Mucosa of stomach (tissue), 1 donor: ENCODE results near the gene C1QB.

Experiments used
- H3K27me3 ChIP-seq: one replicate; pipeline ENCODE4 v1.7.0; 2013; ENCODE audit warnings: mild to moderate bottlenecking, low read length; ENCODE audit not compliant: control insufficient read depth, insufficient read depth
- H3K36me3 ChIP-seq: one replicate; pipeline ENCODE4 v1.7.0; 2013; ENCODE audit warnings: low read length; ENCODE audit not compliant: control insufficient read depth, insufficient read depth
- H3K4me1 ChIP-seq: one replicate; pipeline ENCODE4 v1.7.0; 2013; ENCODE audit warnings: mild to moderate bottlenecking, low read length; ENCODE audit not compliant: control insufficient read depth, insufficient read depth
- H3K4me3 ChIP-seq: one replicate; pipeline ENCODE4 v1.7.0; 2013; ENCODE audit warnings: low read length
- H3K9ac ChIP-seq: one replicate; pipeline ENCODE4 v1.7.0; 2013; ENCODE audit warnings: mild to moderate bottlenecking, low read length, moderate library complexity
- H3K9me3 ChIP-seq: one replicate; pipeline ENCODE4 v1.7.0; 2013; ENCODE audit warnings: mild to moderate bottlenecking, low read length, moderate library complexity; ENCODE audit not compliant: control insufficient read depth
- donor health status: Pancreatic carcinoma.

Gene C1QB

GRCh38 chr1:22619252-22619651 lies 33.8 kb upstream of the C1QB start:
- H3K27me3 ChIP-seq: peaks cover 25% of the 10 kb centered on the region
- H3K36me3 ChIP-seq: no peaks in the 10 kb centered on the region
- H3K4me1 ChIP-seq: no peaks in the 10 kb centered on the region
- H3K9ac ChIP-seq: no peak overlapping the region
- no peak overlapping the region for H3K4me3 ChIP-seq
- no peaks in the 10 kb centered on the region for H3K9me3 ChIP-seq

- no peaks in the 10 kb centered on the region for H3K36me3 ChIP-seq
- no peak overlapping the region for H3K9ac ChIP-seq
- peaks cover 25% of the 10 kb centered on the region for H3K27me3 ChIP-seq
- H3K4me1 ChIP-seq: no peaks in the 10 kb centered on the region
- H3K4me3 ChIP-seq: no peak overlapping the region
- H3K9me3 ChIP-seq: no peaks in the 10 kb centered on the region
Observed at GRCh38 chr1:22619798-22620197, 33.2 kb upstream of the C1QB start.

- Histone ChIP-seq H3K4me1 (peaks cover 4% of the 10 kb centered on the region), H3K27me3 (peaks cover 41% of the 10 kb centered on the region), H3K4me3 (no peak overlapping the region), H3K9me3 (no peaks in the 10 kb centered on the region), H3K9ac (no peak overlapping the region), H3K36me3 (no peaks in the 10 kb centered on the region)
Observed at GRCh38 chr1:22621761-22622160, 31.3 kb upstream of the C1QB start.

- Histone ChIP-seq H3K9me3 (no peaks in the 10 kb centered on the region), H3K9ac (no peak overlapping the region), H3K27me3 (peaks cover 39% of the 10 kb centered on the region), H3K4me3 (no peak overlapping the region), H3K4me1 (peaks cover 4% of the 10 kb centered on the region), H3K36me3 (no peaks in the 10 kb centered on the region)
Observed at GRCh38 chr1:22625262-22625925, 27.6 kb upstream of the C1QB start.

- no peaks in the 10 kb centered on the region for H3K9me3 ChIP-seq
- peaks cover 4% of the 10 kb centered on the region for H3K4me1 ChIP-seq
- no peak overlapping the region for H3K4me3 ChIP-seq
- no peaks in the 10 kb centered on the region for H3K36me3 ChIP-seq
- H3K9ac ChIP-seq: no peak overlapping the region
- peaks cover 36% of the 10 kb centered on the region for H3K27me3 ChIP-seq
Observed at GRCh38 chr1:22626237-22627157, 26.5 kb upstream of the C1QB start.

GRCh38 chr1:22627331-22627730 lies 25.7 kb upstream of the C1QB start:
- Histone ChIP-seq H3K36me3 (no peaks in the 10 kb centered on the region), H3K4me1 (peaks cover 4% of the 10 kb centered on the region), H3K4me3 (no peak overlapping the region), H3K9ac (no peak overlapping the region), H3K9me3 (no peaks in the 10 kb centered on the region), H3K27me3 (peaks cover 30% of the 10 kb centered on the region)

GRCh38 chr1:22628698-22629444 lies 24.2 kb upstream of the C1QB start:
- H3K27me3 ChIP-seq: peaks cover 30% of the 10 kb centered on the region
- H3K9me3 ChIP-seq: no peaks in the 10 kb centered on the region
- no peak overlapping the region for H3K9ac ChIP-seq
- peaks cover 4% of the 10 kb centered on the region for H3K4me1 ChIP-seq
- no peak overlapping the region for H3K4me3 ChIP-seq
- H3K36me3 ChIP-seq: no peaks in the 10 kb centered on the region

- H3K4me3 ChIP-seq: no peak overlapping the region
- H3K9me3 ChIP-seq: no peaks in the 10 kb centered on the region
- no peaks in the 10 kb centered on the region for H3K36me3 ChIP-seq
- peaks cover 4% of the 10 kb centered on the region for H3K4me1 ChIP-seq
- H3K27me3 ChIP-seq: peaks cover 30% of the 10 kb centered on the region
- H3K9ac ChIP-seq: no peak overlapping the region
Observed at GRCh38 chr1:22629886-22630285, 23.1 kb upstream of the C1QB start.

GRCh38 chr1:22633697-22634463 lies 19.2 kb upstream of the C1QB start:
- Histone ChIP-seq H3K27me3 (peaks cover 4% of the 10 kb centered on the region), H3K4me1 (no peaks in the 10 kb centered on the region), H3K4me3 (no peak overlapping the region), H3K9me3 (no peaks in the 10 kb centered on the region), H3K36me3 (no peaks in the 10 kb centered on the region), H3K9ac (no peak overlapping the region)

GRCh38 chr1:22635436-22635835 lies 17.6 kb upstream of the C1QB start:
- Histone ChIP-seq H3K4me3 (no peak overlapping the region), H3K36me3 (no peaks in the 10 kb centered on the region), H3K27me3 (peaks cover 6% of the 10 kb centered on the region), H3K9ac (no peak overlapping the region), H3K9me3 (no peaks in the 10 kb centered on the region), H3K4me1 (no peaks in the 10 kb centered on the region)

- H3K9ac ChIP-seq: no peak within 1 kb of the TSS
Observed at GRCh38 chr1:22636353-22636752, 16.7 kb upstream of the C1QB start, which contains the start of gene C1QA. TSS of gene C1QA (plus strand) at chr1:22636628. CDS start at chr1:22637617, 989 bp downstream.

More at GRCh38 chr1:22636353-22636752, 16.7 kb upstream of the C1QB start, which contains the start of gene C1QA:
- no peak within 1 kb of the TSS for H3K4me3 ChIP-seq
- peaks cover 7% of the 10 kb centered on the region for H3K27me3 ChIP-seq
- no peaks in the 10 kb centered on the region for H3K9me3 ChIP-seq
- no peaks in the 10 kb centered on the region for H3K4me1 ChIP-seq
- no peaks in the 10 kb centered on the region for H3K36me3 ChIP-seq
